Measurements from ENCODE around the gene PSMD1. TPM values are rescaled to one million over a fixed set of nuclear protein-coding genes. Genes with fewer than 3 reads are reported as not detected.

PSMD1 gene
- total and polyA plus RNA-seq, 11 donors = 33.2 to 124 (median 86.1) TPM

DNA sequence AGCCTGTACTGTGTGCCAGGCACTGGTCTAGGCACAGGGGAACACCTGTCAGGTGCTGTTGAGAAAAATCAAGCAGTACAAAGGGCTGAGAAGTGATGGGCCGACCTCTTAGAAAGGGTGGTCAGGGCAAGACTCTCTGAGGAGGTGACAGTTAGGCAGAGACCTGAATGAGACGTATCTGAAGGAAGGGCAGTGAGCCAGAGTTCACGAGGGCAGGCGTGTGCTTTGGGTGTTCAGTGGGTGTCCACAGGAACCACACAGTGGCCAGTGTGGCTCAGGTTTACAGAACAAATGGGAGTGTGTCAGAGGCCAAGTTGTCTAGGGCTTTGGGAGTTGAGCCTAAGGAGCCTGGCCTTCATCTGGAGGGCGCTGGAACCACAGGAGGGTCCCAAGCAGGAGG lies 147.9 kb downstream of the PSMD1 start:
- no peak for DNase-seq
- no peak for TF ChIP-seq POLR2A (IDR thresholded peaks at IDR 0.05)
- Histone ChIP-seq H3K27me3 (no peaks in the 10 kb centered on the region), H3K4me3 (no peak overlapping the region), H3K9me3 (no peaks in the 10 kb centered on the region), H3K36me3 (peaks cover 0 to 18% (median 0%) of the 10 kb centered on the region in 9 donors), H3K4me1 (peaks cover 0 to 4% (median 0%) of the 10 kb centered on the region in 12 donors), H3K27ac (no peak overlapping the region)
- ATAC-seq = no peak
- intact Hi-C loops (cut with DNase I) = no loop called here
- 91 to 95% (median 94%) methylated on average over 5 of the region's 5 CpGs for WGBS, 4 donors

DNA sequence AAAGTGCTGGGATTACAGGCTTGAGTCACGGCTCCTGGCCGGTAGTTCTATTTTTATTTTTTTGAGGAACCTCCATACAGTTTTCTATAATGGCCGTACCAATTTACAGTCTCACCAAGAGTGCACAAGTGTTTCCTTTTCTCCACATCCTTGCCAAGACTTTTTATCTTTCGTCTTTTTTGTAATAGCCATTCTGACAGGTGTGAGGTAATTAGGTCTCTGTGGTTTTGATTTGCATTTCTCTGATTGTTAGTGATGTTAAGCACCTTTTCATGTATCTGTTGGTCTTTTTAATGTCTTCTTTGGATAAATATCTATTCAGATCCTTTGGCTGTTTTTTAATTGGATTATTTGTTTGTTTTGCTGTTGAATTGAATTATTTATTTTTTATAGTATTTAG lies 151.1 kb downstream of the PSMD1 start:
- H3K27ac ChIP-seq = no peak overlapping the region
- DNase-seq (no peak), ATAC-seq (no peak)
- TF ChIP-seq, protein P1, sequence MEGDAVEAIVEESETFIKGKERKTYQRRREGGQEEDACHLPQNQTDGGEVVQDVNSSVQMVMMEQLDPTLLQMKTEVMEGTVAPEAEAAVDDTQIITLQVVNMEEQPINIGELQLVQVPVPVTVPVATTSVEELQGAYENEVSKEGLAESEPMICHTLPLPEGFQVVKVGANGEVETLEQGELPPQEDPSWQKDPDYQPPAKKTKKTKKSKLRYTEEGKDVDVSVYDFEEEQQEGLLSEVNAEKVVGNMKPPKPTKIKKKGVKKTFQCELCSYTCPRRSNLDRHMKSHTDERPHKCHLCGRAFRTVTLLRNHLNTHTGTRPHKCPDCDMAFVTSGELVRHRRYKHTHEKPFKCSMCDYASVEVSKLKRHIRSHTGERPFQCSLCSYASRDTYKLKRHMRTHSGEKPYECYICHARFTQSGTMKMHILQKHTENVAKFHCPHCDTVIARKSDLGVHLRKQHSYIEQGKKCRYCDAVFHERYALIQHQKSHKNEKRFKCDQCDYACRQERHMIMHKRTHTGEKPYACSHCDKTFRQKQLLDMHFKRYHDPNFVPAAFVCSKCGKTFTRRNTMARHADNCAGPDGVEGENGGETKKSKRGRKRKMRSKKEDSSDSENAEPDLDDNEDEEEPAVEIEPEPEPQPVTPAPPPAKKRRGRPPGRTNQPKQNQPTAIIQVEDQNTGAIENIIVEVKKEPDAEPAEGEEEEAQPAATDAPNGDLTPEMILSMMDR (IDR thresholded peaks at IDR 0.05) = no peak
- no peak for TF ChIP-seq POLR2A (IDR thresholded peaks at IDR 0.05)
- H3K36me3 ChIP-seq = peaks cover 0 to 28% (median 3%) of the 10 kb centered on the region in 9 donors
- H3K9me3 ChIP-seq = no peaks in the 10 kb centered on the region
- H3K27me3 ChIP-seq = no peaks in the 10 kb centered on the region
- intact Hi-C loops (cut with DNase I) = no loop called here
- 87 to 91% (median 90%) methylated on average over 4 of the region's 4 CpGs for WGBS, 4 donors
- H3K4me1 ChIP-seq = peaks cover 0 to 9% (median 0%) of the 10 kb centered on the region in 12 donors
- H3K4me3 ChIP-seq = no peak overlapping the region

DNA sequence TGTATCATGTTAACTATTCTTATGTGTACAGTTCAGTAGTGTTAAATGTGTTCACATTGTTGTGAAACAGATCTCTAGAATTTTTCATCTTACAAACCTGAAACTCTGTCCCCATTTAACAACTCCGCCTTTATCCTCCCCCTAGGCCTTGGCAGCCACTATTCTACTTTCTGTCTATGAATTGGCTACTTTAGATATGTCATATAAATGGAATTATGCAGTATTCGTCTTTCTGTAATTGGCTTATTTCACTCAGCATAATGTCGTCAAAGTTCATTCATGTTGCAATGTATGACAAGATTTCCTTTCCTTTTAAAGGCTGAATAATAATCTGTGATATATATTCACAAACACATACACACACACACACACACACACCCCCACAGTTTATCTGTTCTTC lies 154.1 kb downstream of the PSMD1 start:
- H3K36me3 ChIP-seq = peaks cover 0 to 39% (median 3%) of the 10 kb centered on the region in 9 donors
- TF ChIP-seq, protein P1 (IDR thresholded peaks at IDR 0.05) = no peak
- no peak for TF ChIP-seq POLR2A (IDR thresholded peaks at IDR 0.05)
- ATAC-seq (no peak), DNase-seq (no peak)
- no peaks in the 10 kb centered on the region for H3K9me3 ChIP-seq
- intact Hi-C loops (cut with DNase I) = no loop called here
- 86 to 94% (median 88%) methylated on average over 3 of the region's 3 CpGs for WGBS, 4 donors
- H3K27ac ChIP-seq = no peak overlapping the region
- no peak overlapping the region for H3K4me3 ChIP-seq
- peaks cover 0 to 9% (median 0%) of the 10 kb centered on the region in 12 donors for H3K4me1 ChIP-seq
- H3K27me3 ChIP-seq = no peaks in the 10 kb centered on the region

DNA sequence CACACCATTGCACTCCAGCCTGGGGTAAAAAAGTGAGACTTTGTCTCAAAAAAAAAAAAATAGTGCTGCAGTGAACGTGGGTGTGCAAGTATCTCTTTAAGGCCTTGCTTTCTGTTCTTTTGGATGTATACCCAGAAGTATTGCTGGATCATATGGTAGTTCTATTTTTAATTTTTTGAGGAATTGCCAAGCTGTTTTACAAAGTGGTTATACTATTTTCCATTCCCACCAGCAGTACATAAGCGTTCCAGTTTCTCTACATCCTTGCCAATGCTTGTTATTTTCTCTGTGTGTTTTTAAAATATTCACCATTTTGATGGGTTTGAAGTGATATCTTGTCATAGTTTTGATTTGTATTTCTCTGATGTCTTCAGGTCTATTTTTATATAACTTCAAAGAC lies 154.8 kb downstream of the PSMD1 start:
- no peaks in the 10 kb centered on the region for H3K9me3 ChIP-seq
- H3K4me1 ChIP-seq = peaks cover 0 to 9% (median 0%) of the 10 kb centered on the region in 12 donors
- H3K36me3 ChIP-seq = peaks cover 0 to 46% (median 3%) of the 10 kb centered on the region in 9 donors
- DNase-seq (no peak), ATAC-seq (peak in 1 of 4 donors; percentile 38)
- WGBS, 4 donors = 42 to 49% (median 45%) methylated on average over 2 of the region's 2 CpGs
- peak overlapping the region in 1 of 12 donors; percentile 34 for H3K27ac ChIP-seq
- intact Hi-C loops (cut with DNase I) = no loop called here
- no peak for TF ChIP-seq POLR2A (IDR thresholded peaks at IDR 0.05)
- TF ChIP-seq, protein P1 (IDR thresholded peaks at IDR 0.05) = no peak
- H3K4me3 ChIP-seq = no peak overlapping the region
- H3K27me3 ChIP-seq = no peaks in the 10 kb centered on the region

DNA sequence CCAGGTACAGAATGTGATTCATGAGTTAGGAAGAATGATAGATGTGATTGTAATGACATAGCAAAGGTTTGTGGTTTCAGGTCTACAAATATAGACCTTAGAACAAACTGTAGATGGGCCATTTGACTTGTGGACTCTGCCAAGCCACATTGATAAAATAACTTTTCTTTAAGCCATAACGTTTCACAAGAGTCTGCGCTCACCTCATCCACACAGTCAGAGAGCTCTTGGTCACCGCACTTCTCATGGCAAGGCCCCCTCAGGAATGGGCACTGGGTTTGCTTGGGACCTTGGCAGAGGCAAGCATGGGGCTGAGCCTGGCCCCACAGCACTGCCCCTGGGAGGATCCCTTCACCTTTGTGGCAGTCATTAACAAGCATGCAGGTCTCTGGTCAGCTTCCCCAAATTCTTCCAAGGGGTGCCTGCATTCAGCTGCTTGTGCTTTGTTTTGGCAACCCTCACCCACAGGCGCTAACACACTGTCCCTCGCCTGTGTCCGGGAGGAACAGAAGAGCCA lies 155.7 kb downstream of the PSMD1 start:
- Histone ChIP-seq H3K27me3 (no peaks in the 10 kb centered on the region), H3K36me3 (peaks cover 0 to 55% (median 6%) of the 10 kb centered on the region in 9 donors), H3K27ac (no peak overlapping the region), H3K4me1 (peaks cover 0 to 9% (median 0%) of the 10 kb centered on the region in 12 donors), H3K4me3 (no peak overlapping the region), H3K9me3 (no peaks in the 10 kb centered on the region)
- TF ChIP-seq POLR2A (IDR thresholded peaks at IDR 0.05) = no peak
- TF ChIP-seq, protein P1 (IDR thresholded peaks at IDR 0.05) = no peak
- DNase-seq (no peak), ATAC-seq (peak in 1 of 4 donors; percentile 18)
- WGBS, 4 donors = 84 to 88% (median 85%) methylated on average over 6 of the region's 6 CpGs
- intact Hi-C loops (cut with DNase I) = no loop called here
